Fibroblast of lung (primary cell): ENCODE results near the gene IGFALS. TPM values are rescaled to one million over a fixed set of nuclear protein-coding genes. Genes with fewer than 3 reads are reported as not detected.

Source experiments
- DNase-seq, 2 donors: peaks; one replicate each; pipeline versions ENCODE4 v3.0.0 to v3.0.0-alpha.2; 2010; ENCODE audit warnings: low read depth in 2 of 2
- H2AFZ ChIP-seq: 2 replicates; pipeline ENCODE4 v1.5.1; 2012; ENCODE audit warnings: low read length, control low read depth, inconsistent platforms
- H3K27ac ChIP-seq: 2 replicates; pipeline ENCODE4 v1.5.1; 2011; ENCODE audit warnings: low read length, control low read depth; ENCODE audit not compliant: insufficient read depth
- H3K27me3 ChIP-seq: 2 replicates; pipeline ENCODE4 v1.5.1; 2011; ENCODE audit warnings: mild to moderate bottlenecking, low read length; ENCODE audit not compliant: control insufficient read depth, insufficient read depth
- H3K36me3 ChIP-seq: 2 replicates; pipeline ENCODE4 v1.5.1; 2011; ENCODE audit warnings: low read length; ENCODE audit not compliant: control insufficient read depth, insufficient read depth
- H3K4me1 ChIP-seq: 2 replicates; pipeline ENCODE4 v1.5.1; 2011; ENCODE audit warnings: low read length; ENCODE audit not compliant: control insufficient read depth, insufficient read depth; ENCODE audit errors: extremely low read depth
- H3K4me2 ChIP-seq: 2 replicates; pipeline ENCODE4 v1.5.1; 2011; ENCODE audit warnings: low read length, control low read depth; ENCODE audit not compliant: insufficient read depth; ENCODE audit errors: extremely low read depth
- H3K4me3 ChIP-seq, 4 experiments: fragments of 200-600 bp in 1 of 4; sonication (generic) in 1 of 4; replicated peaks in 1 of 4; 2 replicates each; pipeline ENCODE4 v1.5.1; 2011 to 2016; ENCODE audit warnings: low read length in 4 of 4, low read depth in 3 of 4, mild to moderate bottlenecking in 3 of 4, control low read depth in 2 of 4, inconsistent platforms in 1 of 4, mixed read lengths in 1 of 4; ENCODE audit not compliant: insufficient read depth in 1 of 4; ENCODE audit errors: control extremely low read depth in 1 of 4
- H3K79me2 ChIP-seq: 2 replicates; pipeline ENCODE4 v1.5.1; 2012; ENCODE audit warnings: mild to moderate bottlenecking, low read length, inconsistent platforms; ENCODE audit not compliant: control insufficient read depth, insufficient read depth
- H3K9ac ChIP-seq: 2 replicates; pipeline ENCODE4 v1.5.1; 2011; ENCODE audit warnings: mild to moderate bottlenecking, low read length, control low read depth; ENCODE audit not compliant: insufficient read depth
- H3K9me3 ChIP-seq: 2 replicates; pipeline ENCODE4 v1.5.1; 2012; ENCODE audit warnings: low read depth, low read length; ENCODE audit not compliant: control insufficient read depth, insufficient read depth
- H4K20me1 ChIP-seq: 2 replicates; pipeline ENCODE4 v1.5.1; 2011; ENCODE audit warnings: low read length; ENCODE audit not compliant: control insufficient read depth, insufficient read depth; ENCODE audit errors: extremely low read depth
- CTCF ChIP-seq, 2 donors: IDR thresholded peaks in 1 of 2; conservative IDR thresholded peaks in 1 of 2; 1 replicate in 1 of 2; 2 replicates in 1 of 2; pipeline ENCODE4 v1.5.1; 2011 to 2012; ENCODE audit warnings: low read length in 2 of 2, control low read depth in 1 of 2, inconsistent platforms in 1 of 2, low read depth in 1 of 2, mild to moderate bottlenecking in 1 of 2
- EZH2 ChIP-seq: IDR thresholded peaks from 2 replicates; pipeline ENCODE4 v1.5.1; 2012; ENCODE audit warnings: low read length, control low read depth, mild to moderate bottlenecking; ENCODE audit errors: missing control alignments
- polyA plus RNA-seq, 2 donors: library from polyadenylated mRNA; depleted of rRNA in 1 of 2; stranded (reverse) in 1 of 2; unstranded in 1 of 2; fragments of >200 nt; gene quantifications; 2 replicates each; pipeline ENCODE4 v1.2.1, GENCODE V29; 2011 to 2012; ENCODE audit warnings: missing spikeins in 1 of 2
- total RNA-seq: library from RNA; depleted of rRNA; stranded (reverse); fragments of >200 nt; gene quantifications from 2 replicates; pipeline ENCODE4 v1.2.1, GENCODE V29; 2014

Gene IGFALS
- total and polyA plus RNA-seq, 2 donors (not counting 1 experiment from before 2014, with no cell fraction given) = not detected

GRCh38 chr16:1743376-1744337 is 49.8 kb downstream of the IGFALS start:
- Histone ChIP-seq H3K4me1 (no peaks in the 10 kb centered on the region), H3K9me3 (peaks cover 2% of the 10 kb centered on the region), H3K4me2 (no peak overlapping the region), H3K9ac (no peak overlapping the region), H4K20me1 (no peaks in the 10 kb centered on the region), H3K79me2 (no peaks in the 10 kb centered on the region), H3K36me3 (peaks cover 17% of the 10 kb centered on the region), H3K27me3 (no peaks in the 10 kb centered on the region), H2AFZ (no peak overlapping the region), H3K4me3 (no peak overlapping the region), H3K27ac (no peak overlapping the region)
- TF ChIP-seq CTCF (conservative IDR thresholded peaks at IDR 0.05 in 1 of 2, IDR thresholded peaks at IDR 0.05 in 1 of 2; ENCODE audit: low read depth in 1 of 2, low read length in 2 of 2) (no peak), EZH2 (no peak)
- DNase-seq = no peak

GRCh38 chr16:1741553-1742165 is 51.8 kb downstream of the IGFALS start:
- Histone ChIP-seq H3K4me3 (no peak overlapping the region), H3K79me2 (no peaks in the 10 kb centered on the region), H3K9me3 (peaks cover 4% of the 10 kb centered on the region), H2AFZ (no peak overlapping the region), H3K27ac (no peak overlapping the region), H3K36me3 (peaks cover 6% of the 10 kb centered on the region), H3K27me3 (no peaks in the 10 kb centered on the region), H3K4me1 (no peaks in the 10 kb centered on the region), H4K20me1 (no peaks in the 10 kb centered on the region), H3K9ac (no peak overlapping the region), H3K4me2 (no peak overlapping the region)
- DNase-seq = no peak
- no peak for TF ChIP-seq CTCF (conservative IDR thresholded peaks at IDR 0.05 in 1 of 2, IDR thresholded peaks at IDR 0.05 in 1 of 2; ENCODE audit: low read depth in 1 of 2, low read length in 2 of 2)
- no peak for TF ChIP-seq EZH2

GRCh38 chr16:1740781-1741490 is 52.6 kb downstream of the IGFALS start:
- Histone ChIP-seq H3K9ac (no peak overlapping the region), H3K27me3 (no peaks in the 10 kb centered on the region), H3K9me3 (peaks cover 4% of the 10 kb centered on the region), H3K4me2 (no peak overlapping the region), H3K79me2 (no peaks in the 10 kb centered on the region), H3K27ac (no peak overlapping the region), H3K4me3 (no peak overlapping the region), H2AFZ (no peak overlapping the region), H4K20me1 (no peaks in the 10 kb centered on the region), H3K4me1 (no peaks in the 10 kb centered on the region), H3K36me3 (peaks cover 6% of the 10 kb centered on the region)
- no peak for TF ChIP-seq CTCF (conservative IDR thresholded peaks at IDR 0.05 in 1 of 2, IDR thresholded peaks at IDR 0.05 in 1 of 2; ENCODE audit: low read depth in 1 of 2, low read length in 2 of 2)
- no peak for TF ChIP-seq EZH2
- DNase-seq = no peak
